Measurements from ENCODE around the gene GLUL. TPM values are rescaled to one million over a fixed set of nuclear protein-coding genes. Genes with fewer than 3 reads are reported as not detected.
A peak's percentile ranks its signal among the peaks of the same experiment; 100 is the strongest.

The GLUL gene
- 100 to 1,000 TPM; 393 to 445 (median 421) TPM for polyA plus RNA-seq (ENCODE audit: insufficient read depth in 1 of 5, insufficient read length in 5 of 5, low replicate concordance in 1 of 5)
- long read RNA-seq, donor 1, full-length matches to known transcripts = 92 of 121 reads
- long read RNA-seq, donor 1, partial matches to known transcripts = 29 of 121 reads
- long read RNA-seq, donor 1, other reads (novel, unspliced or antisense) = 0 of 121 reads
- long read RNA-seq, donor 2, full-length matches to known transcripts = 36 of 42 reads
- long read RNA-seq, donor 2, partial matches to known transcripts = 6 of 42 reads
- long read RNA-seq, donor 2, other reads (novel, unspliced or antisense) = 0 of 42 reads
- long read RNA-seq, donor 3, full-length matches to known transcripts = 73 of 99 reads
- long read RNA-seq, donor 3, partial matches to known transcripts = 26 of 99 reads
- long read RNA-seq, donor 3, other reads (novel, unspliced or antisense) = 0 of 99 reads
- long read RNA-seq, donor 4, full-length matches to known transcripts = 52 of 57 reads
- long read RNA-seq, donor 4, partial matches to known transcripts = 5 of 57 reads
- long read RNA-seq, donor 4, other reads (novel, unspliced or antisense) = 0 of 57 reads
- long read RNA-seq, donor 5, full-length matches to known transcripts = 98 of 125 reads
- long read RNA-seq, donor 5, partial matches to known transcripts = 27 of 125 reads
- long read RNA-seq, donor 5, other reads (novel, unspliced or antisense) = 0 of 125 reads
- long read RNA-seq, donor 6, full-length matches to known transcripts = 121 of 140 reads
- long read RNA-seq, donor 6, partial matches to known transcripts = 14 of 140 reads
- long read RNA-seq, donor 6, other reads (novel, unspliced or antisense) = 5 of 140 reads
- long read RNA-seq, donor 7, full-length matches to known transcripts = 56 of 62 reads
- long read RNA-seq, donor 7, partial matches to known transcripts = 6 of 62 reads
- long read RNA-seq, donor 7, other reads (novel, unspliced or antisense) = 0 of 62 reads
- long read RNA-seq, donor 8, full-length matches to known transcripts = 31 of 31 reads
- long read RNA-seq, donor 8, partial matches to known transcripts = 0 of 31 reads
- long read RNA-seq, donor 8, other reads (novel, unspliced or antisense) = 0 of 31 reads

GRCh38 chr1:182391362-182392049 is at the start of gene GLUL:
GLUL (minus strand) TSS chr1:182391790; CDS start chr1:182388737, 3,053 bp downstream.
- DNase-seq = peak; percentile 96

- DNase-seq = no peak
Measured at GRCh38 chr1:182438326-182438725, 46.7 kb upstream of the GLUL start.

GRCh38 chr1:182433580-182433979 is 42.0 kb upstream of the GLUL start:
- DNase-seq = no peak

- DNase-seq = no peak
Measured at GRCh38 chr1:182431278-182431677, 39.7 kb upstream of the GLUL start.

GRCh38 chr1:182430263-182431068 is 38.9 kb upstream of the GLUL start:
- no peak for DNase-seq

- no peak for DNase-seq
Measured at GRCh38 chr1:182428043-182428442, 36.5 kb upstream of the GLUL start.

GRCh38 chr1:182426442-182427430 is 35.1 kb upstream of the GLUL start:
- DNase-seq = no peak

GRCh38 chr1:182415789-182416188 is 24.2 kb upstream of the GLUL start:
- DNase-seq = no peak

- DNase-seq = no peak
Measured at GRCh38 chr1:182413969-182414368, 22.4 kb upstream of the GLUL start.

- DNase-seq = no peak
Measured at GRCh38 chr1:182413486-182413885, 21.9 kb upstream of the GLUL start.

GRCh38 chr1:182410620-182411273 is 19.2 kb upstream of the GLUL start:
- no peak for DNase-seq

GRCh38 chr1:182410138-182410537 is 18.5 kb upstream of the GLUL start:
- DNase-seq = no peak

- peak; percentile 24 to 29 for DNase-seq
Measured at GRCh38 chr1:182408435-182409075, 17.0 kb upstream of the GLUL start.

GRCh38 chr1:182407724-182408123 is 16.1 kb upstream of the GLUL start:
- DNase-seq = no peak

GRCh38 chr1:182406012-182406411 is 14.4 kb upstream of the GLUL start:
- DNase-seq = no peak

GRCh38 chr1:182405578-182405977 is 14.0 kb upstream of the GLUL start:
- no peak for DNase-seq

GRCh38 chr1:182404781-182405180 is 13.2 kb upstream of the GLUL start:
- no peak for DNase-seq

- no peak for DNase-seq
Measured at GRCh38 chr1:182400567-182400966, 9.0 kb upstream of the GLUL start, which contains the start of gene TEDDM1. TEDDM1 (minus strand) TSS chr1:182400667; CDS start chr1:182400485, 182 bp downstream.
